ENCODE data around the gene PTPRN2.

- TF ChIP-seq CTCF (conservative IDR thresholded peaks at IDR 0.05 in 1 of 2, IDR thresholded peaks at IDR 0.05 in 1 of 2; ENCODE audit: extremely low read depth in 1 of 2, insufficient read depth in 1 of 2, low read depth in 1 of 2, low read length in 2 of 2), result no peak
- TF ChIP-seq EZH2 (IDR thresholded peaks at IDR 0.05; ENCODE audit: borderline replicate concordance, low read length), result no peak
Measured at GRCh38 chr7:158263964-158264748, 323.5 kb downstream of the PTPRN2 start.

All from mammary epithelial cell (primary cell).